Neural cell (in vitro differentiated cells): ENCODE results near the gene SPIB.

ENCODE experiments used
- EP300 ChIP-seq: fragments of 450-650 bp; conservative IDR thresholded peaks from 2 replicates; pipeline ENCODE4 v1.6.1; 2014; ENCODE audit warnings: antibody characterized with exemption, mild to moderate bottlenecking, moderate library complexity; ENCODE audit not compliant: poor library complexity, severe bottlenecking
- EZH2 ChIP-seq: fragments of 200-600, 300-800 bp; shearing (Covaris generic), sonication (generic); IDR thresholded peaks from 2 replicates; pipeline ENCODE4 v1.6.1; 2014; ENCODE audit warnings: antibody characterized with exemption, low read length, borderline replicate concordance, mild to moderate bottlenecking; ENCODE audit not compliant: insufficient read depth, poor library complexity, severe bottlenecking
- POLR2AphosphoS5 ChIP-seq: IDR thresholded peaks from 2 replicates; pipeline ENCODE4 v1.6.1; 2012
- TAF1 ChIP-seq: IDR thresholded peaks from 2 replicates; pipeline ENCODE4 v1.6.1; 2012; ENCODE audit warnings: low read depth
- TF ChIP-seq, protein P1 (sequence below): fragments of 450-650 bp; IDR thresholded peaks from 2 replicates; pipeline ENCODE4 v1.5.1; 2014; ENCODE audit warnings: antibody characterized with exemption, mild to moderate bottlenecking, moderate library complexity; ENCODE audit not compliant: poor library complexity, severe bottlenecking
- TF ChIP-seq, protein P2 (sequence below): IDR thresholded peaks from 2 replicates; pipeline ENCODE4 v1.6.1; 2012; ENCODE audit warnings: borderline replicate concordance

DNA sequence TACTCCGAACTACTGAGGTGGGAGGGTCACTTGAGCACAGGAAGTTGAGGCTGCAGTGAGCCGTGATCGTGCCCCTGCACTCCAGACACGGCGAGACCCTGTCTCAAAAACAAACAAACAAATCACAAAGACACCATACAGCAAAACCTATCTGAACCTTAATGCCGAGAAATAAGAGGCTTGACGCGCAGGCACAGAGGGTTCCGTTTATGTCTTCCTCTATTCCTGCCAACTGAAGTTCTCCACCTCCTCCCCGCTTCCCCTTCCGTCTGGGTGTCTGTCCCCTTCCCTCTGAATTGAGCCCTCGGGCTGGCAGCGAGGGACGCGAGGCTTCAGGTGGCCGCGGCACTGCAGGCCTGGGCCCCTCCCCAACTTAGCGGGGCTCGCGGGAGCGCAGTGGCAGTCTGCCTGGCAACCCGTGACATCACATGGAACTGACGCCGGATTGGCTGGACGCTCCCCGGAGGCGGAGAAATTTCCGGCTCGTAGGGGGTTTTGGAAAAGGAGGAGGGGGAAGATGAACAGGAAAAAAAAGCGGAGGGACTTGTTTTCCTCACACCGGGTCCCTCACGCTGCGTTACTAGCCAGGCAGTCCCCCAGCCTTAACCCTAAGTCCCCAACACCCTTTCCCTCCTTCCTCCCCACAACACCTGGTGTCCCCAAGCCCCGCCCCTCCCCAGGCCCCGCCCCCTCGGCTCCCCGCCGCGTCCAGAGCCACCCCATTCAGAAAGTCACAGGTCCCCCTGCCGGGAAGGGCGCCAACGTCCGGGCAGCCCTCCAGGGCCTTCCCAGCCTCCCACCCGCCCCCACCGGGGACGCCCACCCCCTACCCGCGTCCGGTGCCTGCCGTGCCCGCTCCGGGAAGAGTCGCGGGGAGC is 12.8 kb downstream of the SPIB start:
- TF ChIP-seq, protein P1, sequence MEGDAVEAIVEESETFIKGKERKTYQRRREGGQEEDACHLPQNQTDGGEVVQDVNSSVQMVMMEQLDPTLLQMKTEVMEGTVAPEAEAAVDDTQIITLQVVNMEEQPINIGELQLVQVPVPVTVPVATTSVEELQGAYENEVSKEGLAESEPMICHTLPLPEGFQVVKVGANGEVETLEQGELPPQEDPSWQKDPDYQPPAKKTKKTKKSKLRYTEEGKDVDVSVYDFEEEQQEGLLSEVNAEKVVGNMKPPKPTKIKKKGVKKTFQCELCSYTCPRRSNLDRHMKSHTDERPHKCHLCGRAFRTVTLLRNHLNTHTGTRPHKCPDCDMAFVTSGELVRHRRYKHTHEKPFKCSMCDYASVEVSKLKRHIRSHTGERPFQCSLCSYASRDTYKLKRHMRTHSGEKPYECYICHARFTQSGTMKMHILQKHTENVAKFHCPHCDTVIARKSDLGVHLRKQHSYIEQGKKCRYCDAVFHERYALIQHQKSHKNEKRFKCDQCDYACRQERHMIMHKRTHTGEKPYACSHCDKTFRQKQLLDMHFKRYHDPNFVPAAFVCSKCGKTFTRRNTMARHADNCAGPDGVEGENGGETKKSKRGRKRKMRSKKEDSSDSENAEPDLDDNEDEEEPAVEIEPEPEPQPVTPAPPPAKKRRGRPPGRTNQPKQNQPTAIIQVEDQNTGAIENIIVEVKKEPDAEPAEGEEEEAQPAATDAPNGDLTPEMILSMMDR, result no peak
- TF ChIP-seq EZH2 (no peak), POLR2AphosphoS5 (no peak), TAF1 (no peak), EP300 (no peak)
- TF ChIP-seq, protein P2, sequence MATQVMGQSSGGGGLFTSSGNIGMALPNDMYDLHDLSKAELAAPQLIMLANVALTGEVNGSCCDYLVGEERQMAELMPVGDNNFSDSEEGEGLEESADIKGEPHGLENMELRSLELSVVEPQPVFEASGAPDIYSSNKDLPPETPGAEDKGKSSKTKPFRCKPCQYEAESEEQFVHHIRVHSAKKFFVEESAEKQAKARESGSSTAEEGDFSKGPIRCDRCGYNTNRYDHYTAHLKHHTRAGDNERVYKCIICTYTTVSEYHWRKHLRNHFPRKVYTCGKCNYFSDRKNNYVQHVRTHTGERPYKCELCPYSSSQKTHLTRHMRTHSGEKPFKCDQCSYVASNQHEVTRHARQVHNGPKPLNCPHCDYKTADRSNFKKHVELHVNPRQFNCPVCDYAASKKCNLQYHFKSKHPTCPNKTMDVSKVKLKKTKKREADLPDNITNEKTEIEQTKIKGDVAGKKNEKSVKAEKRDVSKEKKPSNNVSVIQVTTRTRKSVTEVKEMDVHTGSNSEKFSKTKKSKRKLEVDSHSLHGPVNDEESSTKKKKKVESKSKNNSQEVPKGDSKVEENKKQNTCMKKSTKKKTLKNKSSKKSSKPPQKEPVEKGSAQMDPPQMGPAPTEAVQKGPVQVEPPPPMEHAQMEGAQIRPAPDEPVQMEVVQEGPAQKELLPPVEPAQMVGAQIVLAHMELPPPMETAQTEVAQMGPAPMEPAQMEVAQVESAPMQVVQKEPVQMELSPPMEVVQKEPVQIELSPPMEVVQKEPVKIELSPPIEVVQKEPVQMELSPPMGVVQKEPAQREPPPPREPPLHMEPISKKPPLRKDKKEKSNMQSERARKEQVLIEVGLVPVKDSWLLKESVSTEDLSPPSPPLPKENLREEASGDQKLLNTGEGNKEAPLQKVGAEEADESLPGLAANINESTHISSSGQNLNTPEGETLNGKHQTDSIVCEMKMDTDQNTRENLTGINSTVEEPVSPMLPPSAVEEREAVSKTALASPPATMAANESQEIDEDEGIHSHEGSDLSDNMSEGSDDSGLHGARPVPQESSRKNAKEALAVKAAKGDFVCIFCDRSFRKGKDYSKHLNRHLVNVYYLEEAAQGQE, result no peak
